Adrenal gland (tissue), 5 donors: ENCODE results near the gene MAPKAP1.

Source experiments
- CTCF ChIP-seq, 6 experiments: fragments of 450-650 bp in 4 of 6; fragments of 200-600 bp in 2 of 6; sonication (generic) in 1 of 6; IDR thresholded peaks; 1 replicate in 5 of 6; 2 replicates in 1 of 6; pipeline versions ENCODE4 v1.5.1 to v1.8.0; 2016 to 2021; ENCODE audit warnings: antibody characterized with exemption in 6 of 6, mild to moderate bottlenecking in 2 of 6, moderate library complexity in 1 of 6
- POLR2A ChIP-seq, 2 donors: fragments of 450-650 bp; IDR thresholded peaks; one replicate each; pipeline ENCODE4 v1.6.1; 2017; ENCODE audit warnings: antibody characterized with exemption in 2 of 2, mild to moderate bottlenecking in 2 of 2, moderate library complexity in 1 of 2
- donor health status: DM: no; HTN: no; CAD: no.

DNA sequence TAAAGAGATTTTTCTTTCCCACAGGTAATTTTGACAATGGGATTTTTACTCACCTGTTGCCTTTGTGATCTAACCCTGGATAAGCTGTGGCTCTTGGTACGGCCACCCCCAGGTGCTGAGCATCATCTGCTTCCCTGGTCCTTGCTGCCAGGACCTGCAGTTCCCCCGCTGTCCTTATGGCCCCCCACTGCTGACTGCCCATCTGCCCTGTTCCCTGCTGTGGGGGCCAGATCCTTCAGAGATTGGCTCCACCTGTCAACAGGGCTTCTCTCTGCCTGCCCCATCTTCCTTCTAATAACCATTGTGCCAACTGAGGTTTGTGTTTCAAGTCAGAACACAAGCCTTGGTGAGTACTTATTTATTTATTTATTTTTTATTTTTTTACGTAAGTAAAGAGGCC is 183.3 kb downstream of the MAPKAP1 start:
- no peak for TF ChIP-seq POLR2A (IDR thresholded peaks at IDR 0.05)
- TF ChIP-seq CTCF (IDR thresholded peaks at IDR 0.05), result no peak
